GM21367 (cell line): ENCODE results near the gene AKAP8L.

ENCODE experiments used
- ATAC-seq: cut with Tn5 transposase; IDR thresholded peaks from one replicate; pipeline ENCODE4 v1.9.1; 2021; ENCODE audit not compliant: unreplicated experiment

AKAP8L gene

GRCh38 chr19:15449620-15450527, 31.1 kb upstream of the AKAP8L start, which contains the start of gene WIZ:
TSS of gene WIZ (minus strand) at chr19:15449956. CDS start at chr19:15448307, 1,649 bp downstream.
- no peak for ATAC-seq

- ATAC-seq = no peak
Measured at GRCh38 chr19:15448778-15449619, 30.2 kb upstream of the AKAP8L start.

GRCh38 chr19:15448044-15448777, 29.4 kb upstream of the AKAP8L start:
- no peak for ATAC-seq

- no peak for ATAC-seq
Measured at GRCh38 chr19:15447057-15447456, 28.3 kb upstream of the AKAP8L start.

- ATAC-seq = no peak
Measured at GRCh38 chr19:15445807-15446376, 27.1 kb upstream of the AKAP8L start.

GRCh38 chr19:15445227-15445605, 26.4 kb upstream of the AKAP8L start:
- no peak for ATAC-seq

GRCh38 chr19:15444505-15445226, 25.9 kb upstream of the AKAP8L start:
- ATAC-seq = no peak

GRCh38 chr19:15443838-15444237, 25.1 kb upstream of the AKAP8L start:
- no peak for ATAC-seq

- no peak for ATAC-seq
Measured at GRCh38 chr19:15443325-15443724, 24.5 kb upstream of the AKAP8L start.

- no peak for ATAC-seq
Measured at GRCh38 chr19:15442142-15442920, 23.5 kb upstream of the AKAP8L start.

GRCh38 chr19:15441317-15441716, 22.5 kb upstream of the AKAP8L start:
- ATAC-seq = no peak

- ATAC-seq = no peak
Measured at GRCh38 chr19:15439821-15440641, 21.2 kb upstream of the AKAP8L start.

GRCh38 chr19:15439078-15439799, 20.5 kb upstream of the AKAP8L start:
- no peak for ATAC-seq

GRCh38 chr19:15438577-15438976, 19.8 kb upstream of the AKAP8L start:
- no peak for ATAC-seq

- ATAC-seq = no peak
Measured at GRCh38 chr19:15438124-15438496, 19.3 kb upstream of the AKAP8L start.

GRCh38 chr19:15437355-15438123, 18.8 kb upstream of the AKAP8L start:
- ATAC-seq = no peak

GRCh38 chr19:15436826-15437110, 18.0 kb upstream of the AKAP8L start:
- ATAC-seq = no peak
